ENCODE data around the gene MAN2A2.

- TF ChIP-seq, protein P1, sequence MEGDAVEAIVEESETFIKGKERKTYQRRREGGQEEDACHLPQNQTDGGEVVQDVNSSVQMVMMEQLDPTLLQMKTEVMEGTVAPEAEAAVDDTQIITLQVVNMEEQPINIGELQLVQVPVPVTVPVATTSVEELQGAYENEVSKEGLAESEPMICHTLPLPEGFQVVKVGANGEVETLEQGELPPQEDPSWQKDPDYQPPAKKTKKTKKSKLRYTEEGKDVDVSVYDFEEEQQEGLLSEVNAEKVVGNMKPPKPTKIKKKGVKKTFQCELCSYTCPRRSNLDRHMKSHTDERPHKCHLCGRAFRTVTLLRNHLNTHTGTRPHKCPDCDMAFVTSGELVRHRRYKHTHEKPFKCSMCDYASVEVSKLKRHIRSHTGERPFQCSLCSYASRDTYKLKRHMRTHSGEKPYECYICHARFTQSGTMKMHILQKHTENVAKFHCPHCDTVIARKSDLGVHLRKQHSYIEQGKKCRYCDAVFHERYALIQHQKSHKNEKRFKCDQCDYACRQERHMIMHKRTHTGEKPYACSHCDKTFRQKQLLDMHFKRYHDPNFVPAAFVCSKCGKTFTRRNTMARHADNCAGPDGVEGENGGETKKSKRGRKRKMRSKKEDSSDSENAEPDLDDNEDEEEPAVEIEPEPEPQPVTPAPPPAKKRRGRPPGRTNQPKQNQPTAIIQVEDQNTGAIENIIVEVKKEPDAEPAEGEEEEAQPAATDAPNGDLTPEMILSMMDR (IDR thresholded peaks at IDR 0.05; ENCODE audit: low read length): no peak
- TF ChIP-seq EZH2 (IDR thresholded peaks at IDR 0.05; ENCODE audit: borderline replicate concordance, low read length): no peak
Observed at GRCh38 chr15:90957031-90957790, 54.1 kb downstream of the MAN2A2 start.

All from OCI-LY1 (cell line).